ENCODE data around the gene EIF4H. TPM values are rescaled to one million over a fixed set of nuclear protein-coding genes. Genes with fewer than 3 reads are reported as not detected.

EIF4H gene
- total and polyA plus RNA-seq, 9 of the 15 experiments (the other 6 are each of a cell fraction or from before 2014, with no cell fraction given): 11.0 to 435 (median 319) TPM

GRCh38 chr7:74141705-74142104, 32.5 kb upstream of the EIF4H start (continued):
- TF ChIP-seq ILF3 (IDR thresholded peaks at IDR 0.05; ENCODE audit: borderline replicate concordance): no peak
- TF ChIP-seq GABPB2 (CRISPR knock-in tag; conservative IDR thresholded peaks at IDR 0.05): no peak
- no peak for TF ChIP-seq ESRRB (CRISPR knock-in tag; IDR thresholded peaks at IDR 0.05; ENCODE audit: borderline replicate concordance)
- TF ChIP-seq CTCF (IDR thresholded peaks at IDR 0.05 in 2 of 3, conservative IDR thresholded peaks at IDR 0.05 in 1 of 3; ENCODE audit: insufficient read depth in 2 of 3, low read depth in 1 of 3, low read length in 3 of 3): no peak
- TF ChIP-seq HNRNPK (IDR thresholded peaks at IDR 0.05; ENCODE audit: low read depth, low read length, poor library complexity, severe bottlenecking): no peak
- TF ChIP-seq HSF4 (CRISPR knock-in tag; IDR thresholded peaks at IDR 0.05; ENCODE audit: borderline replicate concordance): no peak
- no peak for TF ChIP-seq CGGBP1 (CRISPR knock-in tag; IDR thresholded peaks at IDR 0.05)
- no peak for TF ChIP-seq SMAD4 (CRISPR knock-in tag; conservative IDR thresholded peaks at IDR 0.05)
- TF ChIP-seq PYGO2 (tag; IDR thresholded peaks at IDR 0.05): no peak
- TF ChIP-seq PHF8 (IDR thresholded peaks at IDR 0.05; ENCODE audit: borderline replicate concordance, low read length): no peak

Data from K562 (cell line).